ENCODE data around the gene MTERF1. TPM values are rescaled to one million over a fixed set of nuclear protein-coding genes. Genes with fewer than 3 reads are reported as not detected.

The MTERF1 gene
- total and polyA plus RNA-seq, 2 of the 13 experiments (the other 11 are each of a cell fraction or from before 2014, with no cell fraction given) = 5.5 to 19.3 TPM

GRCh38 chr7:91866599-91867148 is 13.8 kb downstream of the MTERF1 start:
- Histone ChIP-seq H3K27ac (ENCODE audit: extremely low read length, insufficient read depth, low read length) (no peak overlapping the region), H3K27me3 (ENCODE audit: control insufficient read depth in 1 of 2, insufficient read depth in 2 of 2, low read length in 2 of 2) (no peaks in the 10 kb centered on the region), H3K4me3 (replicated peaks in 1 of 3; ENCODE audit: insufficient read depth in 1 of 3, low read depth in 2 of 3, low read length in 3 of 3) (no peak overlapping the region), H3K36me3 (replicated peaks in 1 of 2; ENCODE audit: control insufficient read depth in 1 of 2, insufficient read depth in 2 of 2, low read length in 2 of 2) (no peaks in the 10 kb centered on the region), H3K9ac (ENCODE audit: insufficient read depth, low read depth, low read length) (no peak overlapping the region), H4K20me1 (ENCODE audit: insufficient read depth, low read length) (no peaks in the 10 kb centered on the region), H3K9me3 (ENCODE audit: low read length) (no peaks in the 10 kb centered on the region), H3K4me1 (ENCODE audit: insufficient read depth, low read length) (no peaks in the 10 kb centered on the region), H3K79me2 (ENCODE audit: insufficient read depth, low read length) (no peaks in the 10 kb centered on the region), H2AFZ (ENCODE audit: low read length) (no peak overlapping the region), H3K4me2 (ENCODE audit: low read depth, low read length) (no peak overlapping the region)
- ChIA-PET CTCF (ENCODE audit: low intra/inter-chr PET ratio, low total read pairs) (no interaction called here), POLR2A (interaction anchor here (1.6 kb wide), 1 partner anchor 13 kb away, joined by 5 read pairs; no protein-coding TSS in a partner anchor)
- in situ Hi-C loops (cut with HindIII; ENCODE audit: extremely low pct_ligation_motif_present, low pct_unique_long_range_greater_than_20kb) (no loop called here), intact Hi-C loops (cut with micrococcal nuclease; ENCODE audit: unreplicated experiment) (no loop called here)
- no TSS peak for BruUV-seq (replicated peaks)
- no peak for FAIRE-seq
- DNase-seq (ENCODE audit: low spot score) = no peak
- ATAC-seq = no peak
- TF ChIP-seq ZNF781 (CRISPR knock-in tag; IDR thresholded peaks at IDR 0.05; ENCODE audit: borderline replicate concordance, not compliant biosample characterization) = no peak
- TF ChIP-seq RXRA (CRISPR knock-in tag; IDR thresholded peaks at IDR 0.05) = no peak
- WGBS (ENCODE audit: low lambda C conversion rate) = 87% methylated on average over 2 of the region's 2 CpGs

GRCh38 chr7:91865511-91865910 is 15.0 kb downstream of the MTERF1 start:
- no peaks in the 10 kb centered on the region for H3K27me3 ChIP-seq (ENCODE audit: control insufficient read depth in 1 of 2, insufficient read depth in 2 of 2, low read length in 2 of 2)

More at GRCh38 chr7:91865511-91865910, 15.0 kb downstream of the MTERF1 start:
- 96% methylated on average over 2 of the region's 2 CpGs for WGBS (ENCODE audit: low lambda C conversion rate)
- no peak for DNase-seq (ENCODE audit: low spot score)
- Histone ChIP-seq H3K36me3 (replicated peaks in 1 of 2; ENCODE audit: control insufficient read depth in 1 of 2, insufficient read depth in 2 of 2, low read length in 2 of 2) (no peaks in the 10 kb centered on the region), H2AFZ (ENCODE audit: low read length) (no peak overlapping the region), H3K4me3 (replicated peaks in 1 of 3; ENCODE audit: insufficient read depth in 1 of 3, low read depth in 2 of 3, low read length in 3 of 3) (no peak overlapping the region), H3K79me2 (ENCODE audit: insufficient read depth, low read length) (no peaks in the 10 kb centered on the region), H3K9me3 (ENCODE audit: low read length) (no peaks in the 10 kb centered on the region), H4K20me1 (ENCODE audit: insufficient read depth, low read length) (no peaks in the 10 kb centered on the region), H3K4me2 (ENCODE audit: low read depth, low read length) (no peak overlapping the region), H3K27ac (ENCODE audit: extremely low read length, insufficient read depth, low read length) (no peak overlapping the region), H3K9ac (ENCODE audit: insufficient read depth, low read depth, low read length) (no peak overlapping the region), H3K4me1 (ENCODE audit: insufficient read depth, low read length) (no peaks in the 10 kb centered on the region)
- no peak for FAIRE-seq
- ChIA-PET POLR2A (no interaction called here), CTCF (ENCODE audit: low intra/inter-chr PET ratio, low total read pairs) (no interaction called here)
- BruUV-seq (replicated peaks) = no TSS peak
- in situ Hi-C loops (cut with HindIII; ENCODE audit: extremely low pct_ligation_motif_present, low pct_unique_long_range_greater_than_20kb) = no loop called here
- intact Hi-C loops (cut with micrococcal nuclease; ENCODE audit: unreplicated experiment) = no loop called here
- TF ChIP-seq SIN3A (IDR thresholded peaks at IDR 0.05; ENCODE audit: borderline replicate concordance, low read depth, low read length) = no peak
- TF ChIP-seq ZNF614 (CRISPR knock-in tag; IDR thresholded peaks at IDR 0.05; ENCODE audit: borderline replicate concordance) = no peak
- TF ChIP-seq PAF1 (CRISPR knock-in tag; IDR thresholded peaks at IDR 0.05) = no peak
- no peak for TF ChIP-seq ZNF101 (CRISPR knock-in tag; IDR thresholded peaks at IDR 0.05; ENCODE audit: borderline replicate concordance, low read depth)
- no peak for TF ChIP-seq ZNF33A (CRISPR knock-in tag; IDR thresholded peaks at IDR 0.05; ENCODE audit: borderline replicate concordance)
- no peak for TF ChIP-seq ZNF296 (CRISPR knock-in tag; conservative IDR thresholded peaks at IDR 0.05)
- TF ChIP-seq CBX2 (IDR thresholded peaks at IDR 0.05; ENCODE audit: low read depth, low read length) = no peak
- TF ChIP-seq CBX2 (CRISPR knock-in tag; IDR thresholded peaks at IDR 0.05; ENCODE audit: low read depth) = no peak
- TF ChIP-seq TFAP4 (IDR thresholded peaks at IDR 0.05; ENCODE audit: borderline replicate concordance, low read depth) = no peak
- TF ChIP-seq ZKSCAN1 (IDR thresholded peaks at IDR 0.05; ENCODE audit: low read length) = no peak
- TF ChIP-seq NR1H2 (CRISPR knock-in tag; IDR thresholded peaks at IDR 0.05; ENCODE audit: borderline replicate concordance, low read depth) = no peak
- no peak for TF ChIP-seq DBP (CRISPR knock-in tag; IDR thresholded peaks at IDR 0.05; ENCODE audit: not compliant biosample characterization)
- TF ChIP-seq KDM5B (CRISPR knock-in tag; IDR thresholded peaks at IDR 0.05; ENCODE audit: borderline replicate concordance) = no peak
- no peak for TF ChIP-seq JARID2 (CRISPR knock-in tag; IDR thresholded peaks at IDR 0.05; ENCODE audit: insufficient replicate concordance)
- no peak for TF ChIP-seq ZSCAN25 (CRISPR knock-in tag; IDR thresholded peaks at IDR 0.05)
- no peak for TF ChIP-seq ZNF576 (CRISPR knock-in tag; IDR thresholded peaks at IDR 0.05)
- no peak for ATAC-seq
